GOT3 (cell line): ENCODE results near the gene LSM4.

Experiments used
- DNase-seq: peaks from one replicate; lab custom pipeline; 2025; ENCODE audit warnings: mixed read lengths; lab: John Stamatoyannopoulos, UW

The LSM4 gene

GRCh38 chr19:18292462-18292809 lies 30.4 kb downstream of the LSM4 start:
- DNase-seq = no peak

- no peak for DNase-seq
Observed at GRCh38 chr19:18291590-18292461, 31.1 kb downstream of the LSM4 start.

- no peak for DNase-seq
Observed at GRCh38 chr19:18291019-18291524, 31.8 kb downstream of the LSM4 start.

- no peak for DNase-seq
Observed at GRCh38 chr19:18290302-18291018, 32.4 kb downstream of the LSM4 start.

GRCh38 chr19:18289471-18290301 lies 33.2 kb downstream of the LSM4 start:
- no peak for DNase-seq

- no peak for DNase-seq
Observed at GRCh38 chr19:18287836-18288772, 34.8 kb downstream of the LSM4 start.

- DNase-seq = no peak
Observed at GRCh38 chr19:18286973-18287635, 35.8 kb downstream of the LSM4 start.

- no peak for DNase-seq
Observed at GRCh38 chr19:18284712-18285360, 38.0 kb downstream of the LSM4 start.

- DNase-seq = no peak
Observed at GRCh38 chr19:18283338-18283737, 39.5 kb downstream of the LSM4 start.

- no peak for DNase-seq
Observed at GRCh38 chr19:18282788-18283141, 40.1 kb downstream of the LSM4 start.

- no peak for DNase-seq
Observed at GRCh38 chr19:18282021-18282787, 40.7 kb downstream of the LSM4 start.

GRCh38 chr19:18281082-18282020 lies 41.5 kb downstream of the LSM4 start, which contains the start of gene JUND:
TSS of gene JUND (minus strand) at chr19:18281622. CDS start at chr19:18281484, 138 bp downstream.
- DNase-seq = peak; percentile 95

- no peak for DNase-seq
Observed at GRCh38 chr19:18280247-18281081, 42.4 kb downstream of the LSM4 start.

- peak; percentile 80 for DNase-seq
Observed at GRCh38 chr19:18279516-18280246, 43.2 kb downstream of the LSM4 start.

GRCh38 chr19:18279266-18279515 lies 43.7 kb downstream of the LSM4 start:
- DNase-seq = no peak

GRCh38 chr19:18278521-18279265 lies 44.2 kb downstream of the LSM4 start:
- no peak for DNase-seq
